RPMI7951 (cell line): ENCODE measurements around the gene PRKACG. TPM values are rescaled to one million over a fixed set of nuclear protein-coding genes. Genes with fewer than 3 reads are reported as not detected.

ENCODE experiments used
- total RNA-seq: library from RNA; depleted of rRNA; stranded (reverse); fragments of >200 nt; shearing (Covaris generic); gene quantifications from 2 replicates; pipeline ENCODE4 v1.2.3, GENCODE V29; 2014; rRNA removed

Gene PRKACG
- total RNA-seq, 1 experiment from 2014 or later: not detected

Other genes starting within 250 kb of the PRKACG start
- 3.0 and 3.7 TPM in 2 replicates for gene FXN, start 21.6 kb upstream of the PRKACG start, total RNA-seq
- gene TJP2, start 160.2 kb upstream of the PRKACG start, total RNA-seq: 18.3 and 19.3 TPM in 2 replicates